SJCRH30 (cell line): ENCODE data around the gene SAMSN1. TPM values are rescaled to one million over a fixed set of nuclear protein-coding genes. Genes with fewer than 3 reads are reported as not detected.

Source experiments
- total RNA-seq: library from RNA; depleted of rRNA; stranded (reverse); fragments of >200 nt; shearing (Covaris generic); gene quantifications from 2 replicates; pipeline ENCODE4 v1.2.3, GENCODE V29; 2014; rRNA removed

Gene SAMSN1
- total RNA-seq, 1 experiment from 2014 or later = 0.12 TPM

Other genes starting within 250 kb of the SAMSN1 start
- 91.1 and 92.1 TPM in 2 replicates for gene HSPA13, start 163.2 kb downstream of the SAMSN1 start, total RNA-seq